ENCODE results near the gene PCP4L1.
A peak's percentile ranks its signal among the peaks of the same experiment; 100 is the strongest.

PCP4L1 gene

GRCh38 chr1:161273402-161273801 lies 14.9 kb downstream of the PCP4L1 start:
- peak; percentile 21 for DNase-seq (ENCODE audit: low read depth)

GRCh38 chr1:161274874-161275273 lies 16.3 kb downstream of the PCP4L1 start:
- no peak overlapping the region for H3K4me3 ChIP-seq (ENCODE audit: low read depth, low read length)
- no peak for TF ChIP-seq CTCF (conservative IDR thresholded peaks at IDR 0.05; ENCODE audit: low read depth, low read length)
- no peak for DNase-seq (ENCODE audit: low read depth)

More at GRCh38 chr1:161273402-161273801, 14.9 kb downstream of the PCP4L1 start:
- H3K4me3 ChIP-seq (ENCODE audit: low read depth, low read length), result no peak overlapping the region
- no peak for TF ChIP-seq CTCF (conservative IDR thresholded peaks at IDR 0.05; ENCODE audit: low read depth, low read length)

GRCh38 chr1:161282991-161283390 lies 24.4 kb downstream of the PCP4L1 start:
- no peak overlapping the region for H3K4me3 ChIP-seq (ENCODE audit: low read depth, low read length)
- no peak for TF ChIP-seq CTCF (conservative IDR thresholded peaks at IDR 0.05; ENCODE audit: low read depth, low read length)
- DNase-seq (ENCODE audit: low read depth), result no peak

GRCh38 chr1:161285113-161285512 lies 26.6 kb downstream of the PCP4L1 start:
- no peak for DNase-seq (ENCODE audit: low read depth)
- no peak for TF ChIP-seq CTCF (conservative IDR thresholded peaks at IDR 0.05; ENCODE audit: low read depth, low read length)
- H3K4me3 ChIP-seq (ENCODE audit: low read depth, low read length), result no peak overlapping the region

GRCh38 chr1:161285521-161285920 lies 27.0 kb downstream of the PCP4L1 start:
- DNase-seq (ENCODE audit: low read depth), result no peak
- no peak for TF ChIP-seq CTCF (conservative IDR thresholded peaks at IDR 0.05; ENCODE audit: low read depth, low read length)
- H3K4me3 ChIP-seq (ENCODE audit: low read depth, low read length), result no peak overlapping the region

GRCh38 chr1:161287482-161288054 lies 29.0 kb downstream of the PCP4L1 start:
- no peak for TF ChIP-seq CTCF (conservative IDR thresholded peaks at IDR 0.05; ENCODE audit: low read depth, low read length)
- no peak for DNase-seq (ENCODE audit: low read depth)
- H3K4me3 ChIP-seq (ENCODE audit: low read depth, low read length), result no peak overlapping the region

- DNase-seq (ENCODE audit: low read depth), result no peak
- H3K4me3 ChIP-seq (ENCODE audit: low read depth, low read length), result no peak overlapping the region
- no peak for TF ChIP-seq CTCF (conservative IDR thresholded peaks at IDR 0.05; ENCODE audit: low read depth, low read length)
Observed at GRCh38 chr1:161290779-161291178, 32.2 kb downstream of the PCP4L1 start.
